SH-SY5Y (cell line): ENCODE data around the gene FBXL15.

Experiments
- GATA2 ChIP-seq: IDR thresholded peaks from 2 replicates; pipeline ENCODE4 v1.6.1; 2011; ENCODE audit warnings: mild to moderate bottlenecking, low read depth, low read length
- GATA3 ChIP-seq: IDR thresholded peaks from 2 replicates; pipeline ENCODE4 v1.6.1; 2011; ENCODE audit warnings: low read depth, mild to moderate bottlenecking, low read length, moderate library complexity

DNA sequence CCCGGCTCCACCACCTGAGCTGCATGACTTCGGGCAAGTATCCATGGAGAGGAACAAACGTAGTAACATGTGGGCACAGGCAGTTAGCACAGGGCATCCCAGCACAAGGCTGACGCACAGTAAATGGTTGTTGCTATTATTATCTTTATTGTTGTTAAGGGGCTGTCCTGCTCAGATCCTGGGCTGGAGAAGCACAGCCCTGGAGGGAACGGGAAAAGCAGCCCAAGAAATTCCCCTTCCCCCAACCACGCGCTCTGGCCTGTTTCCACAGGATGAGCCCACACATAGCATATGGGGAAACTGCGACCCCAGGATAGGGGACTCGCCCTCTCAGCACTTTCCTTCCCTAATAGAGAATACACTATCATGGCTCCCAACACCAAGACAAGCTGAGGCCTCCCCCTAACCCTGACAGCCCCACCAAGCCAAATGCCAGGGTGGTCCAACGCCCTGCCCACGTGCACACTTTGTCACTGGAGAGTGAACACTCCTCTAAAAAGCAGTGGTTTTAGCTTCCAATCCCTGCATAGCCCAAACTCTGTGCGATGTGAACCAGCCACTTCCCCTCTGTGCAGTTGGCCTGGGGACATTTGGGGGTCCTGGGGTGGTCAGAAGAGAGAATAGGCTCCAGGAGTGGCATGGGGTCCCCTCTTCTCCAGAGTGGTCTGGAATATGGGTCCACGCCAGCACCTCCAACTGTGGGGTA, 13.1 kb upstream of the FBXL15 start:
- TF ChIP-seq GATA2 (no peak), GATA3 (no peak)
